NOMO-1 (cell line): Measurements from ENCODE around the gene GRIK4.

Experiments used
- DNase-seq, 2 experiments: peaks; one replicate each; lab custom pipeline; 2025; ENCODE audit not compliant: unreplicated experiment in 2 of 2; lab: John Stamatoyannopoulos, UW

The GRIK4 gene

DNA sequence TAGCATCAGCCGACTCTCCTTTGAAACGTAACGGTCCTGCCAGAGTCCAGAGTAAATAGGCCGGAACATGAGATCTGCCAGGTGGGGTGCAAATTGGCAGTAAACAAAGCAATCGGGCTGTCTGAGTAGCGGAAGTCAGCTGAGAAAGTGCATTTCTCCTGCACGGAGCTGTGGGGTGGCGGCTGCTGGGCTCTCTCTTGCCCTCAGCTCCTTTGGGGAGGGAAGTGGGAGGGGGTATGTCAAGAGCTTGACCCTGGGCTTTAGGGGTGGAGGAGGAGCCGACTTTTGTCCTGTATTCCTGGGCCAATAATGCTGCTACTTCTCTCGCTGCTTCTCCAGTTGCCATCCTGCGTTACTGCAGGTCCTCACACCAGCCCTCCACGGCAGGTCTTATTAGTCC is 11.6 kb downstream of the GRIK4 start:
- DNase-seq: no peak

- DNase-seq: no peak
These were observed 13.1 kb downstream of the GRIK4 start for GRCh38 chr11:120524536-120525085.

- no peak for DNase-seq
These were observed 14.0 kb downstream of the GRIK4 start for GRCh38 chr11:120525261-120526171.

DNA sequence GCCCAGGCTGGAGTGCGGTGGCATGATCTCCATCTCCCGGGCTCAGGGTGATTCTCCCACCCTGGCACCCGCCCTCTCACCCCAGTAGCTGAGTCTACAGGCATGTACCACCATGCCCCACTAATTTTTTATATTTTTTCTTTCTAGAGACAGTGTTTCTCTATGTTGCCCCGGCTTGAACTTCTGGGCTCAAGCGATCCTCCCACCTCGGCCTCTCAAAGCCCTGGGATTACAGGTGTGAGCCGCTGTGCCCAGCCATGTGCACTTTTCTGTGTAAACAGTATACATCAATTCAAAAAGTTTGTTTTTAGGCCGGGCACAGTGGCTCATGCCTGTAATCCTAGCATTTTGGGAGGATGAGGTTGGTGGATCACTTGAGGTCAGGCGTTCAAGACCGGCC is 14.7 kb downstream of the GRIK4 start:
- DNase-seq: no peak

DNA sequence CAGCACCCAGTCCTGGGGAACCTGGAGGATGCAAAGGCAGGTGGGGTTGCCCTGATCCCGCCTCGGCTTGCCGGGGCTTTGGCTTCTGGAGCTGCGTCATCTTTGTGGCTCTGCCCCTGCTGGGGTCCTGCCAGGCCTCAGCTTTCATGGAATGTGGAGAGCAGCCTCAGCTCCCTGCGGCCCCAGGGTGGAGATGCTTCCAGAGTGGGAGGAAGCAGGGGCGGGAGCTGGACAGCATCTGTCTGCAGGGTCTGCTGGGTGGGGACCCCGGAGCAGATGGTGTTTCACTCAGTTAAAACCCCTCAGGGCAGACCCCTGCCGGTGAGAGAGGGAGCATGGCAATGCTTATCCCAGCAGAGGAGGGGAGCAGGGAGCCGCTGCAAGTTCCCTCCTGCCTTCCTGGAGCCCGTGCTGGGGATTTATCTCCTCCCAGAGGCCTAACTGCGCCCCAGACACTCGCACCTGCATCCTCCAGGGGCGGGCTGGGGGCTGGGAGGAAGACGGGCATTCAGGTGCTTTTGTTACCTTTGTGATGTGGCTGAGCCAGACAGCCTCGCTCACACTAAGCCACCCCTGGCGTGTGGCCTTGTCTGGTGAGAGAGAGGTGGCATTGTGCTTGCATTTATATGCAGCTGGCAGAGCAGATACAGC is 15.7 kb downstream of the GRIK4 start:
- no peak for DNase-seq

DNA sequence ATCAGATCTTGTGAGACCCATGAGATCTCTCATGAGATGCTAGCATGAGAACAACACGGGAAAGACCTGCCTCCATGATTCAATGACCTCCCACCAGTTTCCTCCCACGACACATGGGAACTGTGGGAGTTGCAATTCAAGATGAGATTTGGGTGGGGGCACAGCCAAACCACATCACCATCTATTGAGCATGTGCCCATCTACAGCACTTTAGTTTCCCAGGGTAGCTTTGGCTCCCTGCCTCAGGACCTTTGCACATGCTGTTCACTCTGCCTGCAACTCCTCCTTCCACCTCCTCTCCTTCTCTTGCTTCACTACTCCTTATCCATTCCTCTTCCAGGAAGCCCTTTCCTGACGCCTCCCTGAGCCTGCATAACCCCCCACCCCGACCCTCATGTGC is 17.2 kb downstream of the GRIK4 start:
- DNase-seq: no peak

DNA sequence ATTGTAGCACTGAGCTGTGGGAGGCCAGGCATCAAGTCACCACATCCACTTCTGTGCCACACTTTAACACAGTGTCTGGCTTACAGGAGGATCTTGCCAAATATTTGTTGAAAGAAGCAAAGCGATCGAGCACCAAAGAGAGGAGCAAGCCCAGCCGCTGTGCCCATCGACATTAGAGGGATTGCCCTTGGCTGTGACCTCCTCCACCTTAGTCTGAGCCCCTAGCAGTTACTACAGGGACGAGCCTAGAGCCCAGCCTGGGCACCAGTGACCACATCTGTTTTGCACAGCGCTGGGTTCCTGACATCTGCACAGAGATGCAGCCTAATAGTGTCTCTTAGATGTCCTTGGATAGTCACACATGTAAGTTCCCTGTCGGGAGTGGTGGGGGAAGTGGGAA is 17.7 kb downstream of the GRIK4 start:
- DNase-seq: no peak

- DNase-seq: no peak
These were observed 18.4 kb downstream of the GRIK4 start for GRCh38 chr11:120529911-120530310.

- no peak for DNase-seq
These were observed 20.7 kb downstream of the GRIK4 start for GRCh38 chr11:120532082-120532831.

DNA sequence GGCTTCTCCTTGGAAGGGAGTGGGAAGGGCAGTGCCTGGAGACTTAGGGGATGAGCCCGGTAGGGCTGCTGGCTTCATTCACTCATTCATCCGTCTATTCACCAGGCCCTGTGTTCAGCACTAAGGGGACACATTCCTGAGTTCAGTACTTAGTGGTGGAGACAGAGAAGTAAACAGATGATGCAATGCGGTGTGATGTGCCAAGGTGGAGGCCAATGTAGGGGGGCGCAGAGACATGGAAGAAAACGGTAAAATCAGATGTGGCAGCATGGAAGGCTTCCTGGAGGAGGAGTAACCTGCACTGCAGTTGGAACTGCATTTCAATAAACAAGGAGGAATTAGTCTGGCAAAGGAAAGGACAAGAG is 21.3 kb downstream of the GRIK4 start:
- no peak for DNase-seq

DNA sequence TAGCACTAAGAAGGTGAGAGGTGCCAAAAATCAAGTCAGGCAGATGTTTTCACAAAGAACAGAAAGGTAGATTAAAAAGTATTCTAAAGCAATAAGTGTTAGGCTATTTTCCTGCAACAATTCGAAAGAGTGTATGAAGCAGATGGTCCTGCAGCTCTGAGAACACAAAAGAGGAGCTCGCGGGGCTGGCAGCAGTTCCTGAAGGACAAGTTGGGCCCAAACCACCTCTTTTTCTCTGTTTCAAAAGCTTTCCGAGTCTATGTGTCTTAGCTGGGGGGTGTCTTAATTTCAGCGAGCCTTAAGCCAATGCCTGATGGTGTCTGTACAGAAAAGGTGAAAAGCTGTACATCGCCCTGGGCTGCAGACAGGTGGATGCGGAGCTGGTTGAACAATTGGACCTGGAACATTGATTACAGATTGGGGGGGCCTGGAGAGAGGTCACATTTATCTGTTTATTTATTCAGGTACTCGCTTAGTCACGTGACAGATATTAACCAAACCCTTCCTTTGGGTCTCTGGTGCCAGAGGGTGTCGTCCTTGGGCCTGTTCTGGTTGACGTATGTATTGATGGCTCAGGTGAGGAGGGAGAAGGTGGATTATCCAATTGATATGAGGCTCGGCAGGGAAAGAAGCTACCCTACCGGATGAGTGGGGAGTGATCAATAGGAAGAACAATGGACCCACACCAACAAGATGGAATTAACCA is 24.7 kb downstream of the GRIK4 start:
- DNase-seq: no peak

DNA sequence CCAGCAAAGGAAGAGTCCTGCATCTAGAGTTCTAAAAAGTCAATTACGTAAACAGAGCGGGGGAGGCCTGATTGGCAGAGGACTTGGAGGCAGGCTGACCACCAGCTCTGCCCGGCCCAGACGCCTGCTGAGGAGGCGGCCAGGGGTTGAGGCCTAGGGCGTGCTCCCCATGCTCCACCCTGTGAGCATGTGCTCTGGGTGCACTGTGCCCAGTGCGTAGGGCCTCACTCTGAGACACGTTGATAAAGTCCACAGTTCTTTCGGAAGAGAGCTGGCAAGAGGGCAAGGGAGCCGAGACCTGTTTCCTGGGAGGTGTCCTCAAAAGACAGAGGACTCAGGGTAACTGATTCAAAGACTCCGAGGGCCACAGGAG is 25.2 kb downstream of the GRIK4 start:
- DNase-seq: no peak

DNA sequence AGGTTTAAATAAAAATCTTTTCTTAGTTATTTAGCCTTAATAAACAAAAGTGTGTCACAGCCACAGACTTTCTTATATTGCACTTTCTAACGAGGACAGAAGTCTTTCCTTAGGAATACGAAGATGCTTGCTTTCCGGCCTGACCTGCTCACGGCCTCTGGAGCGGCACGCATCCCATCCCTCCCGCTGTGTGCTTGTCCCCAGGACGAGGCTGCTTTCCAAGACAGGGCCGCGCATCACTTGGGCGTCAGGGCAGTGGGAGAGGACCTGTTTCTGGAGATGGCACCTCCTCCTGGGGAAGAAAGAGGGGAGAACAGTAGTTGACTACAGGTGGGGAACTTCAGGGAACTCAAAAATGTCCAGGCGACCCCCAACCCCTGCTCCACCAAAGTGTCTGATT is 26.4 kb downstream of the GRIK4 start:
- DNase-seq: no peak

DNA sequence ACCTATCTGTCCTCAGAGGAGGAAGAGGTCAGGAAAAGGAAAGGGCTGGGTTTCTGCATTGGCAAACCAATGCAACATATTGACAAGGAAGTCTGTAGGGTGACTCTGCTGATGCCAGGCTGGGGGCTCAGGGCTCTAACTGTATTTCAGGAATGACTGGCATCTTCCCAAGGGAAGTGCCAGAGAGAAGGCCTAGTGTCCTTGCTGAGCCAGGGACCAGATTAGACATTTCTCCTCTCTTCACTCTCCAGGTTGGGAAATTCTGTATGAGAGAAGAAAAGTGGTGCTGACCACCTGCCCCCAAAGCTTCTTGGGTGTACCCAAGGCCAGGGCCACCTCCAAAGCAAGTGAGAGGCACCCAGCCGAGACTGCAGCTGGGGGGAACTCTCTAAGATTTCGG is 27.2 kb downstream of the GRIK4 start:
- no peak for DNase-seq

DNA sequence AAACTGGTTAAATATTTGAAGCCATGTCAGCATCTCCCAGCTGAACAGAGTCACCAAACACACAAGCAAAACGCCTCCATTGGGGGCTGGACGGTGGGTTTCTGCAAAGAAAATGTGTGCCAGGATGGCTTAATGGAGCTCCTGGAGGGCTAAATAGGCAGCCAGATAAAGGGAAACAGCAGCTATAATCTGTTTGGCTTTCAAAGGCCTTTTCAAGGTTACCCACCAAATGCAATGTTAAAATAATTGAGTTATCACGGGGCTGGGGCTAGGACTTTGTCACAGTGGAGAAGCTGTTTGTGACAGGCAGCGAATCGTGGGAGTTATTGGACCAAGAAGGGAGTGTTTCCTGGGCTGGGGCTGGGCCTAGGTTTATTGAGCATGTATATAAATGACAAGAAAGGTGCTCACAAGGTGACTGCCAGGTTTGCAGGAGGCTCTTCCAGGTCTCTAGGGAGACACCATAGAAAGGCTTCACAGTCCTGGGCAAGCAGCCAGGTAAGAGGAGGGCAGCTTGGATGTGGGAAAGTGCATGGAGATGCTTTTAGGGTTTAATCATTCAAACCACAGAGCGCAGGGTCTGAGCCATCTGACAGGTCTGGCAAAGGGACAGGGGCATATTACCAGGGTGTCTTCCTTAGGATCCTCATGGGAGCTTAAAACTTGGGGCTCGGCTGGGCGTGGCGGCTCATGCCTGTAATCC is 28.3 kb downstream of the GRIK4 start:
- DNase-seq: no peak

DNA sequence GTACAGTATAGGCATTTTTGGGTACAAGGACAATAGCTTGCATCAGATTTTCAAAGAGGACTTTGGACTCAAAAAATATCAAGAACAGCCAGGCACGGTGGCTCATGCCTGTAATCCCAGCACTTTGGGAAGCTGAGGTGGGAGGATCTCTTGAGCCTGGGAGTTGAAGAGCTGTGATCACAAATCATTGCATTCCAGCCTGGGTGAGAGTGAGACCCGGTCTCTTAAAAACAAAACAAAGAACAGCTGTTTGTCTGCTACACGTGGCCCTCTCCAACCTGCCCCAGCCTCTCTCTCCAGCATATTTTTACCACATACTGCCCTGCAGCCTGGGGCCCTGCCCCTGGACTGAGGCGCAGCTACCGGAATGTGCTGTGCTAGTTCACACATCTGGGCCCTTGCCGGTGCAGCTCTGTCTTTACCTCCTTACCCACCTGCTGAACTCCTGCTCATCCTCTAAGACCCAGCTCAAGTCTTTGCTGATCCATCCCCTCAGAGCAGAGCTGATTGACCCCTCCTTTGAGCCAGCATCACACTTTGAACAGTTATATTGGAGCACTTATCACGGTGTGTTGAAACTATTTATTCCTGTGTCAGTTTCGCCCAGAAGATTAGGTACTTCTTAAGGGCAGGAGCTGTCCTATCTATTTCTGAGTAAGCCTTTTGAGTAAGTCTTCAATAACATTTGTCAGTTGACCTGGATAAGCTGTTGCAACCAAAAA is 29.4 kb downstream of the GRIK4 start:
- no peak for DNase-seq

DNA sequence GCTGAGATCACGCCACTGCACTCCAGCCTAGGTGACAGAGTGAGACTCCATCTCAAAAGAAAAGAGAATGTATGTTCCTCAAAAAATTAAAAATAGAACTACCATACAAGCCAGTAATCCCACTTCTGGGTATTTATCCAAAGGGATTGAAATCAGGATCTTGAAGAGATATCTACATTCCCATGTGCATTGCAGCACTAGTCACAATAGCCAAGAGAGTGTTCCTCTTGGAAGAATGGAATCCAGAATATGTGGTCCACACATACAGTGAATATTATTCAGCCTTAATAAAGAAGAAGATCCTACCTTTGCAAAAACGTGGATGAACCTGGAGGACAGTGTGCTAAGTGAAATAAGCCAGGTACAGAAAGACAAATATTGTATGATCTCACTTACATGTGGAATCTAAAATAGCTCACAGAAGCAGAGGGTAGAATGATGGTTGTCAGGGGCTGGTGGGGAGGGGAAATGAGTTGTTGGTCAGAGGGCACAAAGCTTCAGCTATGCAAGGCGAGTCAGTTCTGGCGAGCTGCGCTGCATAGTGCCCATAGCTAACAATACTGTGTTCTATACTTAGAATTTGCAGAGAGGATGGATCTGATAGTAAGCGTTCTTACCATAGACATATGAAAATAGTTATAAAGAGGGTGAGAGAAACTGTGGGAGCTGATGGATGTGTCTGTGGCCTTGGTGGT is 32.1 kb downstream of the GRIK4 start:
- DNase-seq: no peak

GRCh38 chr11:120545813-120546212 is 34.3 kb downstream of the GRIK4 start:
- no peak for DNase-seq
